ENCODE results near the gene IRAK2.
"Not testable (repeated sequence)": the region's sequence is repeated elsewhere in the genome, so short reads cannot be mapped to it uniquely, and the experiment has no call there.

Gene IRAK2

GRCh38 chr3:10162185-10162584 lies 2.5 kb upstream of the IRAK2 start:
- no peak for DNase-seq

- DNase-seq: not testable (repeated sequence)
These were observed 546 bp upstream of the IRAK2 start for GRCh38 chr3:10164201-10164545.

- no peak for DNase-seq
These were observed 1.5 kb downstream of the IRAK2 start for GRCh38 chr3:10166213-10166604.

- no peak for DNase-seq
These were observed 4.3 kb downstream of the IRAK2 start for GRCh38 chr3:10169000-10169496.

- DNase-seq: no peak
These were observed 6.3 kb downstream of the IRAK2 start for GRCh38 chr3:10170915-10171478.

- no peak for DNase-seq
These were observed 8.6 kb downstream of the IRAK2 start for GRCh38 chr3:10173095-10173925.

- DNase-seq: no peak
These were observed 9.3 kb downstream of the IRAK2 start for GRCh38 chr3:10173926-10174435.

GRCh38 chr3:10175334-10175733 lies 10.6 kb downstream of the IRAK2 start:
- not testable (repeated sequence) for DNase-seq

GRCh38 chr3:10176150-10176549 lies 11.4 kb downstream of the IRAK2 start:
- DNase-seq: not testable (repeated sequence)

GRCh38 chr3:10177737-10178136 lies 13.0 kb downstream of the IRAK2 start:
- no peak for DNase-seq

GRCh38 chr3:10178892-10179291 lies 14.2 kb downstream of the IRAK2 start:
- no peak for DNase-seq

GRCh38 chr3:10180289-10180688 lies 15.6 kb downstream of the IRAK2 start:
- no peak for DNase-seq

- DNase-seq: no peak
These were observed 16.1 kb downstream of the IRAK2 start for GRCh38 chr3:10180738-10181295.

- no peak for DNase-seq
These were observed 18.2 kb downstream of the IRAK2 start for GRCh38 chr3:10182950-10183349.

GRCh38 chr3:10184250-10184649 lies 19.5 kb downstream of the IRAK2 start:
- no peak for DNase-seq

- DNase-seq: no peak
These were observed 21.4 kb downstream of the IRAK2 start for GRCh38 chr3:10185804-10186762.

- no peak for DNase-seq
These were observed 22.7 kb downstream of the IRAK2 start for GRCh38 chr3:10187290-10187876.

GRCh38 chr3:10187944-10188343 lies 23.2 kb downstream of the IRAK2 start:
- DNase-seq: no peak

- DNase-seq: no peak
These were observed 24.3 kb downstream of the IRAK2 start for GRCh38 chr3:10188804-10189556.

GRCh38 chr3:10189557-10190354 lies 25.0 kb downstream of the IRAK2 start:
- DNase-seq: no peak

Measured in activated naive CD4-positive, alpha-beta T cell treated with anti-CD3 and anti-CD28 coated beads, Interleukin-2, amount 50 U/mL, for 16 hours (primary cell).